ENCODE results near the gene MOGAT3. TPM values are rescaled to one million over a fixed set of nuclear protein-coding genes. Genes with fewer than 3 reads are reported as not detected.
"Not testable (repeated sequence)": the region's sequence is repeated elsewhere in the genome, so short reads cannot be mapped to it uniquely, and the experiment has no call there.

Gene MOGAT3
- polyA plus RNA-seq, 1 donor (not counting 4 experiments of a cell fraction or from before 2014, with no cell fraction given), result not detected

DNA sequence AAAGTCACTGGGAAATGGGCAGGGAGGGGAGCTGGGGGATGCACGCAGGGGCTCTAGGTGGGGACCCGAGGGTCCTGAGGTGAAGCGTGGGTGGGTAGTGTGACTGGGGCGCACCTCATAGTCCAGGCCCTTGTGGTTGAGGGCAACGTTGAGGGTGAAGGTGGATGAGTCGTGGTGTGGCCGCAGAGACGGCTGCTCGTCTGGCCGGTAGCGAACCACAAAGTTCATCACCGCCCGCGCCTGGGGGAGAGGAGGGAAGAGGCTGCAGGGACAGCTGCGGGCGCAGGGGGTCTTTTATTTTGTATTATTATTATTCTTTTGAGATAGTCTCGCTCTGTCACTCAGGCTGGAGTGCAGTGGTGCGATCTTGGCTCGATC lies 5.8 kb upstream of the MOGAT3 start:
- Histone ChIP-seq H4K20me1 (ENCODE audit: control insufficient read depth, extremely low read depth, insufficient read depth, low read length) (no peaks in the 10 kb centered on the region), H3K9me3 (ENCODE audit: control insufficient read depth, low read depth, low read length) (no peaks in the 10 kb centered on the region), H3K36me3 (ENCODE audit: control insufficient read depth in 2 of 2, extremely low read depth in 1 of 2, insufficient read depth in 2 of 2, low read length in 2 of 2) (peaks cover 7 to 22% of the 10 kb centered on the region in 2 experiments), H3K4me2 (ENCODE audit: control insufficient read depth, extremely low read depth, insufficient read depth, low read depth, low read length) (no peak overlapping the region), H3K27ac (ENCODE audit: control insufficient read depth, insufficient read depth, low read length) (no peak overlapping the region), H3K79me2 (ENCODE audit: control insufficient read depth, insufficient read depth, low read length) (no peaks in the 10 kb centered on the region), H3K4me1 (ENCODE audit: control insufficient read depth, extremely low read depth, insufficient read depth, low read length) (no peaks in the 10 kb centered on the region), H3K9me1 (ENCODE audit: control insufficient read depth, extremely low read depth, insufficient read depth, low read length) (no peaks in the 10 kb centered on the region), H2AFZ (ENCODE audit: control insufficient read depth, low read length) (no peak overlapping the region), H3K27me3 (ENCODE audit: control insufficient read depth, extremely low read depth, insufficient read depth, low read length) (peaks cover 19% of the 10 kb centered on the region), H3K4me3 (ENCODE audit: control insufficient read depth in 2 of 3, extremely low read depth in 1 of 3, insufficient read depth in 2 of 3, low read depth in 1 of 3, low read length in 3 of 3) (no peak overlapping the region), H3K9ac (ENCODE audit: control insufficient read depth, extremely low read depth, insufficient read depth, low read length) (no peak overlapping the region)
- dilution Hi-C loops (cut with MboI; ENCODE audit: extremely low pct_ligation_motif_present, low sequenced_read_pairs), result no loop called here
- no peak for FAIRE-seq
- no peak for TF ChIP-seq EZH2 (IDR thresholded peaks at IDR 0.05; ENCODE audit: low read length)
- TF ChIP-seq, protein P1, sequence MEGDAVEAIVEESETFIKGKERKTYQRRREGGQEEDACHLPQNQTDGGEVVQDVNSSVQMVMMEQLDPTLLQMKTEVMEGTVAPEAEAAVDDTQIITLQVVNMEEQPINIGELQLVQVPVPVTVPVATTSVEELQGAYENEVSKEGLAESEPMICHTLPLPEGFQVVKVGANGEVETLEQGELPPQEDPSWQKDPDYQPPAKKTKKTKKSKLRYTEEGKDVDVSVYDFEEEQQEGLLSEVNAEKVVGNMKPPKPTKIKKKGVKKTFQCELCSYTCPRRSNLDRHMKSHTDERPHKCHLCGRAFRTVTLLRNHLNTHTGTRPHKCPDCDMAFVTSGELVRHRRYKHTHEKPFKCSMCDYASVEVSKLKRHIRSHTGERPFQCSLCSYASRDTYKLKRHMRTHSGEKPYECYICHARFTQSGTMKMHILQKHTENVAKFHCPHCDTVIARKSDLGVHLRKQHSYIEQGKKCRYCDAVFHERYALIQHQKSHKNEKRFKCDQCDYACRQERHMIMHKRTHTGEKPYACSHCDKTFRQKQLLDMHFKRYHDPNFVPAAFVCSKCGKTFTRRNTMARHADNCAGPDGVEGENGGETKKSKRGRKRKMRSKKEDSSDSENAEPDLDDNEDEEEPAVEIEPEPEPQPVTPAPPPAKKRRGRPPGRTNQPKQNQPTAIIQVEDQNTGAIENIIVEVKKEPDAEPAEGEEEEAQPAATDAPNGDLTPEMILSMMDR (optimal IDR thresholded peaks at IDR 0.05 in 1 of 3, IDR thresholded peaks at IDR 0.05 in 1 of 3, conservative IDR thresholded peaks at IDR 0.05 in 1 of 3; ENCODE audit: extremely low read depth in 1 of 3, insufficient read depth in 2 of 3, low read length in 3 of 3), result no peak
- DNase-seq (ENCODE audit: low read depth, low spot score), result no peak

DNA sequence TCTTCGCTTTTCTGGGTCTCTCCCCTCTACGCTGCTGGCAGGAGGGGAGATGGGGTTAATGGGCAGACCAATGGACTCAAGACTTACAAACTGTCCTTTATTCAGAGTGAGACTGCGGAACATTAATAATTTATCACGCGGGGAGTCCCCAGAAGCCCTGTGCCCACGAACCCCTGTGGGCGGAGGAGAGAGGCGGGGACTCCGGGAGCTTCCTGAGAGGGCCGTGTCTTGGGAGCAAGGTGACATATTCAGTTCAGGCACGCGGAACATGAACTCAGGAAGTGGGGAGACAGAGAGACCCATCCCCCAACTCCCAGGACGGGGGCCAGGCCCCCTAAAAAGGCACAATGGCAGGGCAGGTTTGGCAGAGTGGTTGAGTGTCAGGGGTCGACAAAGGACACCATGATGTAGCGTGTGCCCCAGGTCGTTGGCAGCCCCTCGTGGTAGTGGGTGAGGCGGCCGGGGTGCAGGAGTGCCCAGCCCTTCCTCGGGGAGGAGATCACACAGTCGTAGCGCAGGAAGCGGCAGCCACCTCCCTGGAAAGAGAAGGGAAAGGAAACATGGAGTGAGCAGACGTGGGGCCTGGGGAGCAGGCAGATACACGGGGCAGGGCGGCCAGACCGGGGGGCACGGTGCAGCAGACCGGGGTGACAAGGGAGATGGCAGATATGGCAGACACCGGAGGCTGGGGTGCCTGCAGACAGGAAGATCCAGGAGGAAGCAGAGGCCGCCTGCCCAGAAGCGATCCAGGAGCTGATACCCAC lies 5.2 kb upstream of the MOGAT3 start:
- Histone ChIP-seq H3K36me3 (ENCODE audit: control insufficient read depth in 2 of 2, extremely low read depth in 1 of 2, insufficient read depth in 2 of 2, low read length in 2 of 2) (peaks cover 7 to 21% of the 10 kb centered on the region in 2 experiments), H3K79me2 (ENCODE audit: control insufficient read depth, insufficient read depth, low read length) (no peaks in the 10 kb centered on the region), H3K4me1 (ENCODE audit: control insufficient read depth, extremely low read depth, insufficient read depth, low read length) (no peaks in the 10 kb centered on the region), H3K9me1 (ENCODE audit: control insufficient read depth, extremely low read depth, insufficient read depth, low read length) (no peaks in the 10 kb centered on the region), H3K27ac (ENCODE audit: control insufficient read depth, insufficient read depth, low read length) (no peak overlapping the region), H3K27me3 (ENCODE audit: control insufficient read depth, extremely low read depth, insufficient read depth, low read length) (peaks cover 24% of the 10 kb centered on the region), H3K4me2 (ENCODE audit: control insufficient read depth, extremely low read depth, insufficient read depth, low read depth, low read length) (no peak overlapping the region), H3K9me3 (ENCODE audit: control insufficient read depth, low read depth, low read length) (no peaks in the 10 kb centered on the region), H3K9ac (ENCODE audit: control insufficient read depth, extremely low read depth, insufficient read depth, low read length) (no peak overlapping the region), H3K4me3 (ENCODE audit: control insufficient read depth in 2 of 3, extremely low read depth in 1 of 3, insufficient read depth in 2 of 3, low read depth in 1 of 3, low read length in 3 of 3) (no peak overlapping the region), H4K20me1 (ENCODE audit: control insufficient read depth, extremely low read depth, insufficient read depth, low read length) (no peaks in the 10 kb centered on the region), H2AFZ (ENCODE audit: control insufficient read depth, low read length) (no peak overlapping the region)
- FAIRE-seq (no peak), DNase-seq (ENCODE audit: low read depth, low spot score) (no peak)
- no peak for TF ChIP-seq EZH2 (IDR thresholded peaks at IDR 0.05; ENCODE audit: low read length)
- TF ChIP-seq, protein P1 (optimal IDR thresholded peaks at IDR 0.05 in 1 of 3, IDR thresholded peaks at IDR 0.05 in 1 of 3, conservative IDR thresholded peaks at IDR 0.05 in 1 of 3; ENCODE audit: extremely low read depth in 1 of 3, insufficient read depth in 2 of 3, low read length in 3 of 3), result no peak
- dilution Hi-C loops (cut with MboI; ENCODE audit: extremely low pct_ligation_motif_present, low sequenced_read_pairs), result no loop called here

DNA sequence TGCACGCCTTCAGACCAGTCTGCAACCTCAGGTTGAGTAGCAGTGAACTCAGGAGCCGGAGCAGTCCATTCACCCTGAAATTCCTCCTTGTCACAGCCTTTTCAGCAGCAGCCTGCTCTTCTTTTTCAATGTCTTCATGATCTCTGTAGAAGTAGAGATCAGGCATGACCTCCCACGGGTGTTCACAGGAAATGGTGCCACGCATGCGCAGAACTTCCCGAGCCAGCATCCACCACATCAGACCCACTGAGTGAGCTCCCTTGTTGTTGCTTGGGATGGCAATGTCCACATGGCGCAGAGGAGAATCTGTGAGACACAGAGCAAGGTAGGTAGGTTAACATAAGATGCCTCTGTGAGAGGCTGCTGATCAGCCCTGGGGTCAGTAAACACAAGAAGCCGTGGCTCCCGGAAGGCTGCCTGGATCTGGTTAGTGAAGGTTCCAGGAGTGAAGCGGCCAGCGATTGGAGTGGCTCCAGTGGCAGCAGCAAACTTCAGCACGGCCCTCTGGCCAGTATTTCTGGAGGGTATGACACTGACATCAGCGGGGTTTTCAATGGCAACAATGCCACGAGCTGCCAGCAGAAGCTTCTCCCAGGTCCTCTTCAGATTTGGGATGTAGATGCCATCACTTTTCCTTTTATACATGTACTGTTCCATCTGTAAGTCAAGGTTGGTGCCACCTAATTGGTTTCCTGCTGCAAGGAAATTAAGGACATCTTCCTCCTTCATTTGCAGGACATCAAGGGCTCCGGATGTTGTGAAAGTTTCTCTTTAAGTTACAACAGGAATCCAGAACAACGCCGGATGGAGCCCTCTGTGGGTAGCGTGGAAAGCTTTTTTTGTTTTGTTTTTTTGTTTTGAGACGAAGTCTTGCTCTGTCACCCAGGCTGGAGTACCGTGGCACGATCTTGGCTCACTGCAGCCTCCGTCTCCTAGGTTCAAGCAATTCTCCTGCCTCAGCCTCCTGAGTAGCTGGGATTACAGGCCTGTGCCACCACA lies 3.2 kb upstream of the MOGAT3 start:
- H3K4me3 ChIP-seq (ENCODE audit: control insufficient read depth in 2 of 3, extremely low read depth in 1 of 3, insufficient read depth in 2 of 3, low read depth in 1 of 3, low read length in 3 of 3); H3K9ac ChIP-seq (ENCODE audit: control insufficient read depth, extremely low read depth, insufficient read depth, low read length); H3K9me3 ChIP-seq (ENCODE audit: control insufficient read depth, low read depth, low read length); H4K20me1 ChIP-seq (ENCODE audit: control insufficient read depth, extremely low read depth, insufficient read depth, low read length); H3K4me2 ChIP-seq (ENCODE audit: control insufficient read depth, extremely low read depth, insufficient read depth, low read depth, low read length); dilution Hi-C loops (cut with MboI; ENCODE audit: extremely low pct_ligation_motif_present, low sequenced_read_pairs); FAIRE-seq; H2AFZ ChIP-seq (ENCODE audit: control insufficient read depth, low read length); H3K4me1 ChIP-seq (ENCODE audit: control insufficient read depth, extremely low read depth, insufficient read depth, low read length); DNase-seq (ENCODE audit: low read depth, low spot score); H3K79me2 ChIP-seq (ENCODE audit: control insufficient read depth, insufficient read depth, low read length); H3K27ac ChIP-seq (ENCODE audit: control insufficient read depth, insufficient read depth, low read length); H3K9me1 ChIP-seq (ENCODE audit: control insufficient read depth, extremely low read depth, insufficient read depth, low read length): not testable (repeated sequence)
- Histone ChIP-seq H3K36me3 (ENCODE audit: control insufficient read depth in 2 of 2, extremely low read depth in 1 of 2, insufficient read depth in 2 of 2, low read length in 2 of 2) (peaks cover 0 to 10% of the 10 kb centered on the region in 2 experiments), H3K27me3 (ENCODE audit: control insufficient read depth, extremely low read depth, insufficient read depth, low read length) (peaks cover 31% of the 10 kb centered on the region)

Measured in keratinocyte (primary cell).